BLaER1 treated with 17β-estradiol and CSF1 and Interleukin-3, amounts not matched to agents 10 nM and 100 nM (cell line): ENCODE measurements around the gene TMEM255A.

ENCODE experiments used
- H3K27ac ChIP-seq, 11 experiments: shearing (Covaris generic); formaldehyde crosslinking; 2 replicates each; pipeline ENCODE4 v1.8.1; 2022
- H3K27me3 ChIP-seq, 11 experiments: shearing (Covaris generic); formaldehyde crosslinking; 2 replicates each; pipeline ENCODE4 v1.8.1; 2022
- H3K36me3 ChIP-seq, 11 experiments: shearing (Covaris generic); formaldehyde crosslinking; 2 replicates each; pipeline ENCODE4 v1.8.1; 2022
- H3K4me1 ChIP-seq, 10 experiments: shearing (Covaris generic); formaldehyde crosslinking; 2 replicates each; pipeline ENCODE4 v1.8.1; 2022
- H3K4me2 ChIP-seq, 11 experiments: shearing (Covaris generic); formaldehyde crosslinking; 2 replicates each; pipeline ENCODE4 v1.8.1; 2022
- H3K4me3 ChIP-seq, 10 experiments: shearing (Covaris generic); formaldehyde crosslinking; 2 replicates each; pipeline ENCODE4 v1.8.1; 2022
- H3K9ac ChIP-seq, 11 experiments: shearing (Covaris generic); formaldehyde crosslinking; 2 replicates each; pipeline ENCODE4 v1.8.1; 2022
- H3K9me3 ChIP-seq, 11 experiments: shearing (Covaris generic); formaldehyde crosslinking; replicated peaks in 1 of 11; 2 replicates each; pipeline ENCODE4 v1.8.1; 2022
- H4K20me1 ChIP-seq, 11 experiments: shearing (Covaris generic); formaldehyde crosslinking; 2 replicates each; pipeline ENCODE4 v1.8.1; 2022
- Cebpa-rat ChIP-seq, 11 experiments: shearing (Covaris generic); IDR thresholded peaks; 2 replicates each; pipeline ENCODE4 v1.8.1; 2022

Gene TMEM255A

GRCh38 chrX:120244395-120244734 lies 66.9 kb downstream of the TMEM255A start:
- Histone ChIP-seq H3K4me3 (peak overlapping the region; percentile 58 to 78 (median 70)), H3K4me1 (peaks cover 0 to 15% (median 9%) of the 10 kb centered on the region in 10 experiments; a peak in 11 of 20 replicates), H3K27me3 (peaks cover 0 to 17% (median 7%) of the 10 kb centered on the region in 11 experiments; a peak in 8 of 22 replicates), H3K9me3 (no peaks in the 10 kb centered on the region), H3K36me3 (peaks cover 0 to 5% (median 0%) of the 10 kb centered on the region in 11 experiments; a peak in 3 of 22 replicates), H3K4me2 (peak overlapping the region; percentile 63 to 86 (median 76)), H4K20me1 (no peaks in the 10 kb centered on the region), H3K27ac (peak overlapping the region in 9 of 11 experiments; percentile 54 to 77 (median 64); a peak in 17 of 22 replicates), H3K9ac (peak overlapping the region; percentile 62 to 81 (median 77))
- TF ChIP-seq Cebpa-rat (IDR thresholded peaks at IDR 0.05) = no peak

DNA sequence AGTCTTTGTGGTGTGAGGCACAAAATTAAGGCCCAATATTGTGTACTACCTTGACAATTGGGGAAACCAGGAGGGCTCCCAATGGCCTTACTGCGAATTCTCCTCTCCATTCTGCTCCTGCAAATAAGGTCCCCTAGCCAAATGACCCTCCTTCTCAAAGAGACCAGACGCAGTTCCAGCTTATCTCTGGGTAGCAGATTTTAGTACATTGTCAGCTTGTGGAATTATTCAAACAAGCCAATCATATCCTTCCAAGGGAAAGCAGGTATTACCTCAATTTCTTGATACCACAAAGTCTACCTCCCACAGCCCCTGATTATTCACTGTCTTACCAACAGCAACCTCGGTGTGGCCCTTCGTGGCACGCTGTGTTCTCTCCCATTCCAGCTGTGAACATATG lies 68.4 kb downstream of the TMEM255A start:
- peaks cover 0 to 17% (median 7%) of the 10 kb centered on the region in 11 experiments; a peak in 8 of 22 replicates for H3K27me3 ChIP-seq
- H3K36me3 ChIP-seq = peaks cover 0 to 10% (median 0%) of the 10 kb centered on the region in 11 experiments; a peak in 3 of 22 replicates
- H3K4me2 ChIP-seq = peak overlapping the region in 3 of 11 experiments; percentile 64 to 78 (median 76); a peak in 1 of 22 replicates
- no peaks in the 10 kb centered on the region for H3K9me3 ChIP-seq
- H4K20me1 ChIP-seq = no peaks in the 10 kb centered on the region
- no peak for TF ChIP-seq Cebpa-rat (IDR thresholded peaks at IDR 0.05)
- no peak overlapping the region for H3K9ac ChIP-seq
- no peak overlapping the region for H3K4me3 ChIP-seq
- H3K27ac ChIP-seq = no peak overlapping the region
- peaks cover 0 to 15% (median 9%) of the 10 kb centered on the region in 10 experiments; a peak in 11 of 20 replicates for H3K4me1 ChIP-seq

GRCh38 chrX:120238933-120239332 lies 72.3 kb downstream of the TMEM255A start:
- Histone ChIP-seq H3K27me3 (peaks cover 0 to 7% (median 0%) of the 10 kb centered on the region in 11 experiments; a peak in 8 of 22 replicates), H3K4me3 (no peak overlapping the region), H3K4me1 (peaks cover 0 to 14% (median 8%) of the 10 kb centered on the region in 10 experiments; a peak in 11 of 20 replicates), H3K4me2 (no peak overlapping the region), H4K20me1 (no peaks in the 10 kb centered on the region), H3K9me3 (0 out of 22 replicates have a peak, but pooled peaks cover 0 to 3% (median 0%) of the 10 kb centered on the region in 11 experiments), H3K9ac (no peak overlapping the region), H3K36me3 (peaks cover 0 to 16% (median 0%) of the 10 kb centered on the region in 11 experiments; a peak in 3 of 22 replicates), H3K27ac (no peak overlapping the region)
- TF ChIP-seq Cebpa-rat (IDR thresholded peaks at IDR 0.05) = no peak

DNA sequence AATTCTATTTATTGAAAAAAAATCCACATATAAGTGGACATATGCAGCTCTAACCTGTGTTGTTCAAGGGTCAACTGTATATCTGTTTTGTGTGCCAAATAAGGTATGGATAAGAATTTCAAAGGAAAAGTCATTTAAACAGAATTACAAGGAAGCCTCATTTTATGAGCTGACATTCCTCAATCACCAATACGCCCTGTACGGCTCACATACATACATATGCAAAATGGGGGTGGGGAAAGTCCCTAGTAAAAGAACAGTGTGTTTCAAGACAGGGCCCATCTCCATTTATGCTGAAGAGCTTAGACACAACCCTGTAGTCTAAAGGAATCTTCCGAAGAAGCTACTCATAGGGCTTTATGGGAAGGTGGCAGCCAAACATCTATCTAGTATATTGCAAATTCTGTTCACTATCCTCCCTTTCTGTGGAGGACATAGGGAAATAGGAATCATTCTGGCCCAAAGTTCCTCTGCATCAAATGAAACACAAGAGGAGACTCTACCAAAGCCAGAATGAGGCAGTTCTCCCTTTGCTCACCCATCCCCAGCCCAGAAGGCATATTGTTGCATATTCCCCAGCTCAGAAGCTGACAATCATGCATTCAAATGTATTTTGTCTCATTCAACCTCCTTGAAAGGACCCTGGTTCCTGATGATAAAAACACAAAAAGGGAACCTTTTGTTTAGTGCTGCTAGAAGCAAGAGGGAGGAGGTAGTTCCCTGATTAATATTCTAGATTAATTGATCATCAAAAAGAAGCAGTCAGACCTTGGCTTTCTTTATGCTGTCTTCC lies 74.4 kb downstream of the TMEM255A start:
- no peak overlapping the region for H3K4me2 ChIP-seq
- peaks cover 7 to 10% (median 8%) of the 10 kb centered on the region in 11 experiments for H3K9me3 ChIP-seq
- no peak for TF ChIP-seq Cebpa-rat (IDR thresholded peaks at IDR 0.05)
- H4K20me1 ChIP-seq = no peaks in the 10 kb centered on the region
- no peak overlapping the region for H3K4me3 ChIP-seq
- no peak overlapping the region for H3K9ac ChIP-seq
- no peaks in the 10 kb centered on the region for H3K4me1 ChIP-seq
- H3K27ac ChIP-seq = no peak overlapping the region
- H3K27me3 ChIP-seq = no peaks in the 10 kb centered on the region; a peak in 1 of 22 replicates
- peaks cover 0 to 23% (median 0%) of the 10 kb centered on the region in 11 experiments; a peak in 5 of 22 replicates for H3K36me3 ChIP-seq

DNA sequence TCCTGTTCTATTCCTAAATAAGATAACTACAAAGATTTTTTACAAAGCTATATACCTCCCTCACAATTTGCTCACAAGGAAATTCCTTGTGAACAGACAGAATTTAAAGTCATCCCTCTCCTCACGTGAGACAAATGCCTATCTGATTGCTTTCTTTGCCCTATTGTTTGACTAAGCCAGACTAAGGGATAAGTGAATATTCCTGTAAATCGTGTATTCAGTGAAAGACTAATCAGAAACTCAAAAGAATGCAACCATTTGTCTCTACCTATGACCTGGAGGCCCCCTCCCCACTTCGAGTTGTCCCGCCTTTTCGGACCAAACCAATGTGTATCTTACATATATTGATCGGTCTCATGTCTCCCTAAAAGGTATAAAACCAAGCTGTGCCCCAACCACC lies 76.0 kb downstream of the TMEM255A start:
- no peaks in the 10 kb centered on the region for H3K27me3 ChIP-seq
- H4K20me1 ChIP-seq = no peaks in the 10 kb centered on the region
- H3K9me3 ChIP-seq = peaks cover 16 to 23% (median 17%) of the 10 kb centered on the region in 11 experiments
- no peak for TF ChIP-seq Cebpa-rat (IDR thresholded peaks at IDR 0.05)
- H3K36me3 ChIP-seq = peaks cover 0 to 26% (median 3%) of the 10 kb centered on the region in 11 experiments; a peak in 6 of 22 replicates
- no peak overlapping the region for H3K9ac ChIP-seq
- H3K27ac ChIP-seq = no peak overlapping the region
- no peak overlapping the region for H3K4me3 ChIP-seq
- no peak overlapping the region for H3K4me2 ChIP-seq
- peaks cover 0 to 3% (median 0%) of the 10 kb centered on the region in 10 experiments; a peak in 2 of 20 replicates for H3K4me1 ChIP-seq

- H4K20me1 ChIP-seq = no peaks in the 10 kb centered on the region
- H3K4me3 ChIP-seq = no peak overlapping the region
- peaks cover 0 to 19% (median 0%) of the 10 kb centered on the region in 10 experiments; a peak in 6 of 20 replicates for H3K4me1 ChIP-seq
- no peak for TF ChIP-seq Cebpa-rat (IDR thresholded peaks at IDR 0.05)
- H3K9ac ChIP-seq = no peak overlapping the region
- H3K27ac ChIP-seq = no peak overlapping the region
- H3K27me3 ChIP-seq = no peaks in the 10 kb centered on the region
- H3K9me3 ChIP-seq = peaks cover 16 to 27% (median 19%) of the 10 kb centered on the region in 11 experiments
- peaks cover 0 to 9% (median 0%) of the 10 kb centered on the region in 11 experiments; a peak in 5 of 22 replicates for H3K36me3 ChIP-seq
- no peak overlapping the region for H3K4me2 ChIP-seq
Measured at GRCh38 chrX:120228187-120228908, 82.9 kb downstream of the TMEM255A start.

DNA sequence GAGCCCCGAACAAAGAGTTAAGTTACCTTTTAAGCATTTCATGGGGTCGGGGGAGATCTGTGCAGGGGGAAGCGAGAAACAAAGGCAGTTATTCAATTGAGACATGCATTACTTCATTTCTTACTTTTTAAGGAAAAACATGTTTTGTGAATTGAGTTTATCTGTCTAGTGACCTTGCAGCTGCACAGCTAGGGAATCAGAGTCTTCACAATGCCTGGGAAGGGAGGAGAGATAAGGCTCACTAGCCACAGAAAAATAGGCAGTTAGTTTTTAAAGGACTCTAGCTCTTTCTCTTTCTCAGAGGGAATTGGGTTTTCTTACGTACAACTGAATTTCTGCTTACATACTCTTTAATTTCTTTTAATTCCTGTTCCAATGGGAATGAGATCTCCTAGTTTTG lies 86.9 kb downstream of the TMEM255A start:
- no peak overlapping the region for H3K4me2 ChIP-seq
- H3K4me1 ChIP-seq = peaks cover 0 to 8% (median 0%) of the 10 kb centered on the region in 10 experiments; a peak in 5 of 20 replicates
- peaks cover 0 to 6% (median 0%) of the 10 kb centered on the region in 11 experiments; a peak in 1 of 22 replicates for H3K9me3 ChIP-seq
- H3K27me3 ChIP-seq = no peaks in the 10 kb centered on the region
- H3K27ac ChIP-seq = no peak overlapping the region
- no peak for TF ChIP-seq Cebpa-rat (IDR thresholded peaks at IDR 0.05)
- no peak overlapping the region for H3K4me3 ChIP-seq
- H4K20me1 ChIP-seq = no peaks in the 10 kb centered on the region
- H3K9ac ChIP-seq = no peak overlapping the region
- no peaks in the 10 kb centered on the region; a peak in 2 of 22 replicates for H3K36me3 ChIP-seq

- Histone ChIP-seq H3K4me2 (no peak overlapping the region), H3K36me3 (no peaks in the 10 kb centered on the region; a peak in 2 of 22 replicates), H3K27me3 (no peaks in the 10 kb centered on the region), H3K9me3 (peaks cover 0 to 6% (median 0%) of the 10 kb centered on the region in 11 experiments; a peak in 1 of 22 replicates), H3K4me1 (no peaks in the 10 kb centered on the region), H3K4me3 (no peak overlapping the region), H3K27ac (no peak overlapping the region), H3K9ac (no peak overlapping the region), H4K20me1 (no peaks in the 10 kb centered on the region)
- TF ChIP-seq Cebpa-rat (IDR thresholded peaks at IDR 0.05) = no peak
Measured at GRCh38 chrX:120223374-120223773, 87.9 kb downstream of the TMEM255A start.
